ENCODE results near the gene PMAIP1.

Gene PMAIP1

DNA sequence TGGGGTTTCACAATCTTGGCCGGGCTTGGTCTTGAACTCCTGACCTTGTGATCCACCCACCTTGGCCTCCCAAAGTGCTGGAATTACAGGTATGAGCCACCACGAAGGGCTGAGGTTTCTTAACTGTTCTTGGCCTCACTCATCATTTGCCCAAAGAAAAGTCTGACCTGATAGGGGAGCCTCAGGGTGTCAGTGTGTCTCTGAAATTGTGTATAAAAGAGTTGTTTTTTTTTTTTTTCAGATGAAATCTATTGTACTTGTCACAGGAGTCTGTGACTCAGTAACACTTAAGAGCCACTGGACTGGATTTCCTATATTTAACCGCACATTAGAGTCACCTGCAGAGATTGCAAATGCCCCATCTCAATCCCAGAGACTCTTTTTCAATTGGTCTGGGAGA, 16.9 kb downstream of the PMAIP1 start:
- no peak for DNase-seq

DNA sequence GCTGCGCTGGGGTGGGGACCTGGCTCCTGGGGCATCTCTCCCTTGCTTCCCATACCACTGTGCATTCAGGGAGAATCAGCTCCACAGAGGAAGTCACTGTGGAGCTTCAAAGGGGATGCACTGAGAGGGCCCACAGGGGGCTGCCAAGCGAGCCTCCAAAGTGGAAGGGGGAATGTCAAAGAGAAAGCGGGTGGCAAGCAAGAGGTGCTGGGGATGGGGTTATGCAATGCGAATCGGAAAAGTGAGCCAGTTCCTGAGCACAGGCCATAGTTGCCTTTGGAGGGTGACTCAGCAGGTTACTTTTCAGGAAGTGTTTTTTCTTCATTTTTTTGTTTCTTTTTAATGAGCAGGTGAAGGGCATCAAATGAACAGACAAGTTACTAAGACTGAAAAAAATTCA, 17.6 kb downstream of the PMAIP1 start:
- no peak for DNase-seq

DNA sequence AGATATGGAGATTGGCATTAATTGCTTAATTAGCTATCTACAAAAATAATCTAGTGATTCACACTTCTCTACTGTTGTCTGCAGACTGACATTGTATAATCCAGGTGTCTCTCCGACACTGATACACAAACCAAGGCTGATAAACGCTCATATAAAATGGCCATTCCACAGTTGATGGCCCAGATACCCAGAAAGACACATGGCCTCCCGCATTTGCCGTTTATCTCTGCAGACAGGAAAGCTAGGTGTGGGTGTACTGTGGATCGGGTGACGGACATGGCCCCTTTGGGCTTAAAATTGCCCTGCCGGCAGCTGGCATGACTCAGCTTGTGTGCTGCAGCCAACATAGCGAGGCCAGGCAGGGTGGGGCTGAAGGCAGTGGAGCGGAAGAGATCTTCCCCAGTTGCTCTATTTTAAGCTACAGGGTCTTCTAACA, 18.5 kb downstream of the PMAIP1 start:
- no peak for DNase-seq

DNA sequence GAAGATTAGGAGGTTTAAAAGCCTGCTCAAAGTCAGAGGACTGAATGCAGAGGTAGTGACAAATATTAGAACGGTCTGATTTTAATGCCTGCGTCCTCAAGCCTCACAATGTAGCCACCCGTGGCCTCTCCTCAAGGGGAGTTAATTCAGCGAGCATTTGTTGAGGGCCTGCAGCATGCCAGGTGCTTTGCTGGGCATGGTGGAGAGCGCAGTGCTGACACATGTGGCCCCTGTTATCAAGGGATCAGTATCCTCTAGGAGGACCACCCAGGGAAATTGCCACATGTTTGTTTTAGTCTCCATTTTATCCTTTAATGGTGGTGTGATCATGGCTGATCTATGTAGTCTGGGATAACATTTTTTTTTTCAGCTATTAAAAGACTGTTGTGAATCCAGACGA, 19.2 kb downstream of the PMAIP1 start:
- no peak for DNase-seq

DNA sequence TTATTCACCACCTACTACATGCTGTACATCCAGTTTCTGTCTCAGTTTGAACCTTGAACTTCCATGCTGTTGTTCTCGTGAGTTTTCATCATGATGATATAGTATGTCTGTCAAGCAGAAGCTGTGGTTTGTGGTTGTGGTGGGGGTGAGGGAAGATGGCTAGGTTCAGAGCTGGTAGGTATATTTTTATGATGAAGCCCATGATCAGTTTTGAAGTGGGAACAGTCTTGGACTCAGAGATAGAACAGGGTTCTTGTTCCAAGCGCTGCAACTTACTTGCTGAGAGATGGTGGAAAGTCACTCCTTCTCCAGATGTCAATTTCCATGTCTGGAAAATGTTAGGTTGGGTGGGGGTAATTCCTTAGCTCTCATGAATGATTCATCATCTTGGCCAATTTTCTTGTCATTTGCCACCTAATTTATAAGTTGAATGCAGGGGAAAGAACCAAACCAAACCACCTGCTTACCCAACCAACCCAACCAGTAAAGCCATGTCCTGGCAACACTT, 21.6 kb downstream of the PMAIP1 start:
- DNase-seq = peak; percentile 34

DNA sequence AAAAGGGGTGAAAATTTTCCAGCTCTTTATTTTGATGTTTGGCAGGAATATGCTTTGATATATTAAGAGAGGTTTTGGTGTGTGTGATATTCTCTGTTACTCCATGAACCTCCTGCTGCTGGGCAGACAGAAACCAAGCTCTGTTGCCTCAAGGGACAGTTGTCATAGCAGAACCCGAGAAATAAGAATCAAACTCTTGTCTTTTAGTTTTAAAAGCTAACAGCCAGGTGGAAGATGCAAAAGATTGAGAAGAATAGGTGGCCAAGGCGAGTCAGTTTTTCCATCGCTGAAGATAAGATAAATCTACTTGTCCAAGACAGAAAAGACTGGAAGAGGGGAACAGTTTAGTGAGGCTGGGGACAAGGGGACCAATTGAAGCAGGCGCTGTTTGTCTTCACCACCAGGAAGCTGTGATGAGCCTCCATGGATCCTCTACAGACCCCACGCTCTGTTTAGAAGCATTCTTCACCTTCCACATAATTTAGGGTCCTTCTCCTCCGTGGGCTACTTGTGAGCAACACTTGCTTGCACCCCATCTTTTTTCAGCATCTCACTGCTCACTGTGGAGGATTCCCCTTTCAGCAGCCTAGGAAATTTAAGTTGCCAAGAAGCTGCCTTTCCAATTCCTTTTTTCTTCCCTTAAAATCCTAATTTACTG, 23.9 kb downstream of the PMAIP1 start:
- no peak for DNase-seq

DNA sequence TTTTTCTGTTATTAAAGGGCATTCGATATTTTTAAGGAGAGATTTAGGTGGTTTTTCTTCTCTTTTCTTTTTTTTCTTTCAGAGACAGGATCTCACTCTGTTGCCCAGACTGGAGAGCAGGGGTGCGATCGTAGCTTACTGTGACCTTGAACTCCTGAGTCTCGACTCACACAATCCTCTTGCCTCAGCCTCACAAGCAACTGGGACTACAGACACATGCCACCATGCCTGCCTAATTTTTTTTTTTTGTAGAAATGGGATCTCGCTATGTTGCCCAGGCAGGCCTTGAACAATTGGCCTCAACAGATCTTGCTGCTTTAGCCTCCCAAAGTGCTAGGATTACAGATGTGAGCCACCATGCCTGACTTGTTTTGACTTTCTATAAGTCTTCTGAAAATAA, 26.3 kb downstream of the PMAIP1 start:
- DNase-seq = no peak

DNA sequence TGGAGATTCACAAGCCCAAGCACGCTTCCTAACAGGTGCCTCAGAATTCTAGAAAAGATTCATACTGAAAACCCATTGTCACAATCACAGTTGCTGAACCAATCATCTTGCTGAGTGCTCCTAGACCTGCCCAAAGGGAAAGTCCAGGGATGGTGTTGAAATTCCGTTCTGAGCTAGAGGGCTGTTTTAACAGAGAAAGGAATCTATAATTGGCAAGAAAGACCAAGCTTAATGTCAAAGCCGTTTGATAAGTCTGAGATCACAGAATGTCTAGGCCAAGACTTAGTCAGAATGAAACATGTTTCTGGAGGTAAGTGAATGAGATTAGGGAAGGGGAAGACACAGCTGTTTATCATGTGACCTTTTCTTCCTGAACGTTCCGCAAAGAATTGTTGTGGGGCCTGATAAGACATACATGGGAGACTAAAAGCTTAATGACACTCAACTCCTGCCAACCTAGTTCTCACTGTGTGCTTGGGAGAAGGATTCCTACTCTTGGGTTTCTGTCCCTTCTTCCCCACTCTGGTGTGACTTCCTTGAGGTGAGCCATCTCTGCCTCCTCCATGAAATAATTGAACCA, 27.5 kb downstream of the PMAIP1 start:
- DNase-seq = peak; percentile 9

DNA sequence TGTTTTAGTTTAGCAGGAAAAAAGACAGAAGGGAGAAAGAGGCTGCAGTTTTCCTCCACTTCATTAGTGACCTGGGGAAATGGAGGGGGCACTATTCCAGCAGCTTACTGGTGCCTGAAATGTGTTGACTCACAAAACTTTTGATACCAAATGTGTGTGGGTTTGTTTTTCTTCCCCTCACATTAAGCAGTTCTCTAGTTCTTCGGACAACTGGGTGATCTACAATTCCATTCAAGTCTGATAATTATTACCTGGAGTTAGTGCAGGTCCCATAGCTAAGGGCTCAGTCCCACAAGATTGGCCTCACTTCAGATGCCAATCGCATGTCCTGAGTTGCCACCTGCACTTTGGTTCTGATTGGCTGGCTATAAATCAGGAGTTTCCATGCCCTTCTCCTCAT, 28.4 kb downstream of the PMAIP1 start:
- no peak for DNase-seq

DNA sequence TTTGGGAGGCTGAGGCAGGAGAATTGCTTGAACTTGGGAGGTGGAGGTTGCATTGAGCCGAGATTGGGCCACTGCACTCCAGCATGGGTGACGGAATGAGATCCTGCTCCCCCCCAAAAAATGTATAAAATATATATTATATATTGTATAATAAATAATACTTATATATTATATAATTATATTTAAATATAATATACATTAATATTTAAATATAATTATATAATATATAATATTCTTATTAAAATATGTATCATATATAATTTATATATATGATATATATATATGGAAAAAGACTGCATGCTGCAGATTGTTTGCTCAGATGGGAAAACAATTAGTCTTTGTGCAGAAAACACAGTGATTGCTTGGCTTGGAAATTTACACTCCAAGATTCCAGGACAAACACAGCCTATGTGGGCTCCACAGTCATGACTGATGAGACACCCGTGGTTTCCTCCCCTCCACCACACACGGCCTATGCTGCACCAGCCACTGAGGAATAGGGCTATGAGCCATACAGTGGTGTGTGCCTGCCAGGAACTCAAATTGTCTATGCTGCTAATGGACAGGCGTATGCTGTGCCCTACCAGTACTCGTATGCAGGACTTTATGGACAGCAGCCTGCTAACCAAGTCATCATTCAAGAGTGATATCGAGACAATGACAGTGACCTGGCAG, 30.0 kb downstream of the PMAIP1 start:
- DNase-seq = no peak

DNA sequence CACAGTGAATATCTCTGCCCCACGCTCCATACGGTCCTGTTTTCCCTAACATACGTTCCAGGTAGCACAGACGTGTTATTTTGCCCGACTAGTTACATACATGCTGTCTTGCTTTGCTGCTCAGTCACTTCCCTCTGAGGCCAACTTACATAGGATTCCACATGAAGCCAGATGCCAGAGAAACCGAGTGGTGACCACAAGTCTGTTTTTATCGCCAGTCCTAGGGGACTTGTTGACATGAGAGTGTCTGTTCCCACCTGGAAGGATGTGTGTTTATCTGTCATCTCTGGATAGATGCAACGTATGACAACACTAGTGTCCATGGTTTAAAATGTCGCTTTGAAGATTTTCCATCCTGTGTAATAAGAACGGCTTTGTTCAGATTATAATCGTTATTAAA, 32.6 kb downstream of the PMAIP1 start:
- DNase-seq = no peak

DNA sequence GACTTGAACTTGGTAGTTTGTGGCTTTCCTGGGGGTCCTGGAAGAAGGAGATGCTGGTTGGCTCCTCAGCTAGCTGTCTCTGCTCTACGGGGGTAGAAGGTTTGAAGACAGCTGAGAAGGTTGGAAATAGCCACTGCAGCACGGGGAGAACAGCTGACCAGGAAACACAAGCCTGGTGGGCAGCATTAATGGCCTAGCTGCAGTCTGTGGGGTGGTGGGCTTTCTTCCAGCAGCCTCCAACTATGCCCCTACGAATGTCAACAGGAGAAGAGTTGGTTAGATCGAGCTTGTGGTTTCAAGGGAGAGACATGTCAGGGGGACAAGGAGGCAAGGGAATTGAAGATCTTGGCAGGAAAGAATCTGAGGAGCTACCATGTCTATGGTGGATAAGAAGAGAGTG, 38.9 kb downstream of the PMAIP1 start:
- no peak for DNase-seq

DNA sequence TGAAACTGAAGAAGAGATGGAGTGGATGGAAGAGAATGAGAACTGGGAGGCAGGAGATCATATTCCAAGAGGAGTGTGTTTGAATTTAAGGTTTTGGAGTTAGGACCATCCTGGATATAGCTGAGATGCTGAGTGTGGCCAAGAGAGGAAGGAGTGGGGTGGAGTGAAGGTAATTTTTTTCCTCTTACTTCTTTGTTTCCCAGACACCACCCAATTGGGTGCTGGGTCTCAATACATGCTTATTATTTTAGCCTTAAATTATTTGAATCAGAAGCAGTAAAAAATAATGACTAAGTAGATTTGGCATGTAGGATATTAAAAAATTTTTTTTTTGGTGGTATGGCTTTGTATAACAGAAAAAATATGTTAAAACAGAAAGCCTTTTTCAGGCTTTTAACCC, 39.3 kb downstream of the PMAIP1 start:
- no peak for DNase-seq

DNA sequence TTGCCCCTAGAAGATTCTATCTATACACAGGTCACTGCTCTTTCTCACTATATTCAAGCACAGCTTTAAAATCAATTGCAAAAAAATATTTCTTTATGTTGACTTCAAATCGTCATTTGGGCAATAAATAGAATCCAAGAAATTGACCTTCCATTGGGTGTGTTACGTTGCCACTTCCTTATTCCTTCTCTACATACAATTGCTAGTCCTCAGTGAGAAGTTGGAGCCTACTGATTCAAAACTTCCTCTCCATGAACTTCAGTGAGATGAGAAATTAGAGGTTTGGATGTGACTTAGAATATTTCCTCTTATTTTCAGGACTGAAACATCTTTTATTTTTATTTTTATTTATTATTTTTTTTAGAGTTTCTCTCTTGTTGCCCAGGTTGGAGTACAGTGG, 40.3 kb downstream of the PMAIP1 start:
- DNase-seq = no peak

DNA sequence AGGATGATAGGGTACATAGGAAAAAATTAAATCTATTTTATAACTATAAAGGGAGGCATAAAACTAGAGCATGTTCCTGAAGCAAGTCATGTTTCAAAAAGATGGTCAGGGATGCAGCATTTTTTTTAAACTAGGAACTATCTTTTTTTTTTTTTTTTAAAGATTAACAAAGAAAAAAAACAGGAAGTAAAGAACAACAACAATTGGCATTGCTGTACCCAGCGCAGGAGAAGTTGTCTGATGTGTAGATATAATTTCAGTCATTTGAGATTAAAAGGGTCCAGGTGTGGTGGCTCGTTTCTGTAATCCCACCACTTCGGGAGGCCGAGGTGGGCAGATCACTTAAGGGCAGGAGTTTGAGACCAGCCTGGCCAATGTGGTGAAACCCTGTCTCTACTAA, 41.5 kb downstream of the PMAIP1 start:
- no peak for DNase-seq

DNA sequence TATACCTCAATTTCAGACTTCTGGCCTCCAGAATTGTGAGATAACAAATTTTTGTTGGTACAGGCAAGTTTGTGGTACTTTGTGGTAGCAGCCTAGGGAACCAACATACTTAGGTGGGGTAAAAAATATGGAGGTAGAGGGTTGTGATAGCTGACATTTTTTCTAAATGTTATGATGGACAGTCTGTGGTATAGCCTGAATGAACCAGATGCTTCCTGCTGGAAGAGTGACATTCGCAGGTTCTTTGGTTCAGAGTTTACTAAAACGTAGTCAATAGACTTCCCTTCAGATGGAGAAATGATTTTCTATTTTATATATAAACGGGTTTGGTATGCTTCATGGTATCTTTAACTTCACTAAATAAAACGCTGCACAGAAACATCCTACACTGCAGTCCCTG, 42.8 kb downstream of the PMAIP1 start:
- DNase-seq = no peak

DNA sequence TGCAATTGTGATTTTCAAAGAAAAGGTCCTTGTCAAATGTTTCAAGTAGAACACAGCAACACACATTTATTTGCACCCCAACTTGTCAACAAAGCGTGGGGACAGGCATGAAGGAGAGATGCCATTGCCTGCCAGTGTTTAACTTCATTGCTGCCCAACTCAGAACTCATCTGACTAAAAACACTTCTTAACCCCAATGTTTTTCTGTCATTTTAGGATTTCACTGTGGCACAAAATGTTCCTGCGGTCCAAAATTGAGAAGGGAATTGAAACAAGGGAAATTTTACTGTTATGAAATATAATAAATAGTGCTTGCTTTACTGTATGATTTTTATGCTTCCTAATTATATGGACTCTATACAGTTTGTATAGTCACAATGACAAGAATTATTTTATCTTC, 45.7 kb downstream of the PMAIP1 start:
- DNase-seq = no peak

DNA sequence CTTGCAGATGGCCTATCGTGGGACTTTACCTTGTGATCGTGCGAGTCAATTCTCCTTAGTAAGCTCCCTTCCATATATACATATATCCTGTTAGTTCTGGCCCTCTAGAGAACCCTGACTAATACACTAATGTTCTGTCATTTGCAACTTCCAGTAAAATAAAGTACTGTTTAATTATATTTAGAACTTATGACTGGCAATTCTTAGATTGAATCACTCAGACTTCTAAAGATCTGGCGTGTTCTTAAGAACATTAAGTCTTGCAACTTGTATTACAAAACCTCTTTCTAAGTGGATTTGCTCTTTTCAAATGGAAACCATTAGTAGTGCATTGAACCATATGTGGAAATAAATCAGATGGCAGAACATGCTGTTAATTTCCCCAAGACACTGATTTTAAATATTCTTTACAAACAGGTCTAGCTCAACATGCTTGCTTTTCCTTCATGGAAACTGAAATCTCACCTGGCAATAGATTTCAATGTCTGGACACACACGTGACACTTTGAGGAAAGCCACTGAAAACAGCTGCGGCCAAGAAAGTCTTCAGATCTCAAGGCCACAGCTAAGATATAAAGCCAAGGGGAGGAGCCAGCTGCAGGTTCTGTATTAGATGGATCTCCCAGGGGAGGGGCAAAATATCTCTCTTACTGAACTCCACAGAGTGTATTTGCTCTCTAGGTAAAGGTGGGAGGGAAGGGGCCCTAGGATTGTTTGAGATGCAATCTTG, 50.6 kb downstream of the PMAIP1 start:
- DNase-seq = no peak

DNA sequence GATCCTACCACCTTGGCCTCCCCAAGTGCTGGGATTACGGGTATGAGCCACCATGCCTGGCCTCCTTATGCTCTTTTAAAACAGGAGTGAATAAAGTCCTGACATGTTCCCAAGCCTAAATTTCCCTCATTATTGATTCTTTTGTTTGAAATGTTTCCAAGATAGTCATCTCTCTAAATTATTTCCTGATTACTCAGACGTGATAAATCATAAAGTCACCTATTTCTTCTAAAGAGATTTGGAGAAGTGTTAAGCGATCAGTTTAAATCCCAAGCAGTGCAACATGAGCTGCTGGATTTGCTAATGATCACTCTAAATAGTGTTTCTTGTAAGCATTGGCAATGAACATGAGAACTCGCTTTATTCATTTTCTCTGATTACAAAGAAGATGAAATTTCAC, 51.8 kb downstream of the PMAIP1 start:
- no peak for DNase-seq

DNA sequence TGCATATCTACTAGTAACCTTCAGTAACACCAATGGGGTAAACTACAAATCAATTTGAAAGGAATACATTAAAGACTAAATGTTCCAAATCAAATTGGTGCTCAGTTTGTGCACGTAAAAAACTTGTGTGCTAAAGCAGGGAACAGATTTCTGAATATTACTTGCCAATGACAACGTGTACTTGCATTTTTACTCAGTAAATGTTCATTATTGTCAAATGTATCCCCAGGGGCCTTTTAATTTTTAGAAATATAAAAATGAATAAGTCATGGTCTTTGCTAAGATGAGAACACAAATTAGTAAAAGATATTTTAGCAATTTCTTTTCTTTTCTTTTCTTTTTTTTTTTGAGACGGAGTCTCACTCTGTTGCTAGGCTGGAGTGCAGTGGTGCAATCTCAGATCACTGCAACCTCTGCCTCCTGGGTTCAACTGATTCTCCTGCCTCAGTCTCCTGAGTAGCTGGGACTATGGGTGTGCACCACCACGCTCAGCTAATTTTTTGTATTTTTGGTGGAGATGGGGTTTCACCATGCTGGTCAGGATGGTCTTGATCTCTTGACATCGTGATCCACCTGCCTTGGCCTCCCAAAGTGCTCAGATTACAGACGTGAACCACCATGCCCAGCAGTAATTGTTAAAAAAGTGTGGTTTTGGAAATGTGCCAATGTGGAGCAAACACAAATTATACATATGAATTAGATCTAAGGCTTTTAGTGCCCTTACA, 52.6 kb downstream of the PMAIP1 start:
- no peak for DNase-seq

Data from stimulated activated naive CD4-positive, alpha-beta T cell treated with Interleukin-2 at 50 U/mL for 16 hours (primary cell).